Body of pancreas (tissue), 4 donors: ENCODE results near the gene PIK3IP1. TPM values are rescaled to one million over a fixed set of nuclear protein-coding genes. Genes with fewer than 3 reads are reported as not detected.
A peak's percentile ranks its signal among the peaks of the same experiment; 100 is the strongest.

Experiments used
- ATAC-seq: fragments of 150-250 bp; one replicate; pipeline ENCODE4 v1.9.1; 2016
- DNase-seq, 4 donors: peaks; one replicate each; pipeline ENCODE4 v3.0.0-alpha.2; 2019
- H3K27ac ChIP-seq, 4 donors: fragments of 200-600 bp; sonication (generic); 1 replicate in 3 of 4; 2 replicates in 1 of 4; pipeline versions ENCODE4 v1.5.1 to v1.6.1; 2016 to 2019; ENCODE audit warnings: mild to moderate bottlenecking in 1 of 4, mixed read lengths in 1 of 4, moderate library complexity in 1 of 4
- H3K27me3 ChIP-seq, 2 donors: fragments of 200-600 bp; sonication (generic); one replicate each; pipeline ENCODE4 v1.6.0; 2016; ENCODE audit warnings: mild to moderate bottlenecking in 1 of 2
- H3K36me3 ChIP-seq, 2 donors: fragments of 200-600 bp; sonication (generic); replicated peaks in 1 of 2; 2 replicates each; pipeline ENCODE4 v1.5.1; 2016; ENCODE audit warnings: low read depth in 2 of 2; ENCODE audit not compliant: insufficient read depth in 1 of 2
- H3K4me1 ChIP-seq: fragments of 200-600 bp; sonication (generic); one replicate; pipeline ENCODE4 v1.6.0; 2016
- H3K4me3 ChIP-seq, 2 donors: fragments of 200-600 bp; sonication (generic); 1 replicate in 1 of 2; 2 replicates in 1 of 2; pipeline ENCODE4 v1.5.1; 2016 to 2019
- H3K9me3 ChIP-seq, 3 donors: fragments of 200-600 bp; sonication (generic); 1 replicate in 2 of 3; 2 replicates in 1 of 3; pipeline ENCODE4 v1.5.1; 2016
- CTCF ChIP-seq, 7 experiments: fragments of 450-650 bp in 4 of 7; fragments of 200-600 bp in 3 of 7; sonication (generic) in 3 of 7; IDR thresholded peaks; one replicate each; pipeline ENCODE4 v1.5.1; 2016 to 2019; ENCODE audit warnings: antibody characterized with exemption in 7 of 7
- POLR2A ChIP-seq, 3 donors: fragments of 450-650 bp; IDR thresholded peaks; one replicate each; pipeline ENCODE4 v1.6.1; 2016; ENCODE audit warnings: antibody characterized with exemption in 3 of 3, mild to moderate bottlenecking in 2 of 3
- WGBS, 2 donors: methylation state at CpG; one replicate each; pipeline ENCODE4 v1.1.5; 2017; 5-methylcytosine and 5-hydroxymethylcytosine counted together
- intact Hi-C: fragments of 100-400 bp; cut with DNase I; formaldehyde crosslinking; loops from one replicate; pipeline ENCODE4 v1.15.1; 2023
- total RNA-seq, 2 donors: library from RNA; depleted of rRNA; stranded (reverse); fragments of >200 nt; gene quantifications; one replicate each; pipeline ENCODE4 v1.1.0, GENCODE V29; 2016

Gene PIK3IP1
- total RNA-seq, 2 donors from 2014 or later: 5.6 to 18.9 TPM

- intact Hi-C loops: no loop called here
- TF ChIP-seq POLR2A (IDR thresholded peaks at IDR 0.05) (no peak), CTCF (IDR thresholded peaks at IDR 0.05) (no peak)
- no peaks in the 10 kb centered on the region for H3K27me3 ChIP-seq
- ATAC-seq (no peak), DNase-seq (no peak)
- peaks cover 0 to 23% of the 10 kb centered on the region in 2 donors for H3K36me3 ChIP-seq
- H3K27ac ChIP-seq: no peak overlapping the region
- no peaks in the 10 kb centered on the region for H3K9me3 ChIP-seq
- WGBS, 2 donors: 58 to 75% methylated on average over 5 of the region's 5 CpGs
- H3K4me3 ChIP-seq: no peak overlapping the region
- H3K4me1 ChIP-seq: peaks cover 9% of the 10 kb centered on the region
Observed at GRCh38 chr22:31275576-31275975, 16.7 kb downstream of the PIK3IP1 start.

DNA sequence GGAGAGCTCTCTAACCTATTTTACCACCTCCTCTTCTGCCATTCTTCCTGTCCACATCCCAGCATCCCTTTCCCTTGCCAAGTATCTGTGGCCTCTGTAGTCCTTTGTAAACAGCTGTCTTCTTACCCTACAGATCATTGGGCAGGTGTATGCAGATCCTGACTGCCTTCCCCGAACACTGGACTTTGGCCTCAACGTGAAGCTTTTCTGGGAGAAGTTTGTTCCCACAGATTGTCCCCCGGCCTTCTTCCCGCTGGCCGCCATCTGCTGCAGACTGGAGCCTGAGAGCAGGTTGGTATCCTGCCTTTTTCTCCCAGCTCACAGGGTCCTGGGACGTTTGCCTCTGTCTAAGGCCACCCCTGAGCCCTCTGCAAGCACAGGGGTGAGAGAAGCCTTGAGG is 17.3 kb downstream of the PIK3IP1 start:
- WGBS, 2 donors: 25 to 42% methylated on average over 6 of the region's 6 CpGs
- Histone ChIP-seq H3K27me3 (no peaks in the 10 kb centered on the region), H3K9me3 (no peaks in the 10 kb centered on the region), H3K4me3 (no peak overlapping the region), H3K4me1 (peaks cover 9% of the 10 kb centered on the region), H3K27ac (no peak overlapping the region), H3K36me3 (peaks cover 0 to 23% of the 10 kb centered on the region in 2 donors)
- intact Hi-C loops: no loop called here
- ATAC-seq: no peak
- DNase-seq: peak in 1 of 4 donors; percentile 34
- TF ChIP-seq CTCF (IDR thresholded peaks at IDR 0.05) (no peak), POLR2A (IDR thresholded peaks at IDR 0.05) (no peak)

- WGBS, 2 donors: 43 to 49% methylated on average over 3 of the region's 3 CpGs
- DNase-seq (peak in 2 of 4 donors; percentile 48 to 59), ATAC-seq (peak; percentile 64)
- no peak overlapping the region for H3K4me3 ChIP-seq
- intact Hi-C loops: no loop called here
- no peak overlapping the region for H3K27ac ChIP-seq
- H3K9me3 ChIP-seq: no peaks in the 10 kb centered on the region
- H3K4me1 ChIP-seq: peaks cover 9% of the 10 kb centered on the region
- TF ChIP-seq CTCF (IDR thresholded peaks at IDR 0.05): no peak
- no peaks in the 10 kb centered on the region for H3K27me3 ChIP-seq
- peaks cover 0 to 22% of the 10 kb centered on the region in 2 donors for H3K36me3 ChIP-seq
Observed at GRCh38 chr22:31274017-31274416, 18.3 kb downstream of the PIK3IP1 start.

GRCh38 chr22:31272522-31273446 is 19.5 kb downstream of the PIK3IP1 start:
- H3K27me3 ChIP-seq: no peaks in the 10 kb centered on the region
- no peak overlapping the region for H3K4me3 ChIP-seq
- no peak overlapping the region for H3K27ac ChIP-seq
- 70 to 77% methylated on average over 15 of the region's 15 CpGs for WGBS, 2 donors
- ATAC-seq (peak; percentile 78), DNase-seq (peak; percentile 59 to 64 (median 60))
- intact Hi-C loops: no loop called here
- H3K9me3 ChIP-seq: no peaks in the 10 kb centered on the region
- H3K36me3 ChIP-seq: peaks cover 0 to 25% of the 10 kb centered on the region in 2 donors
- H3K4me1 ChIP-seq: peaks cover 9% of the 10 kb centered on the region
- peak; percentile 39 to 67 (median 63) for TF ChIP-seq CTCF (IDR thresholded peaks at IDR 0.05)
- TF ChIP-seq POLR2A (IDR thresholded peaks at IDR 0.05): no peak
